Mesothelial cell of epicardium (in vitro differentiated cells): ENCODE data around the gene CLDN18. TPM values are rescaled to one million over a fixed set of nuclear protein-coding genes. Genes with fewer than 3 reads are reported as not detected.
A peak's percentile ranks its signal among the peaks of the same experiment; 100 is the strongest.

Experiments
- DNase-seq, 2 experiments: peaks; one replicate each; pipeline ENCODE4 v3.0.0; 2021; ENCODE audit warnings: low spot score in 2 of 2; ENCODE audit not compliant: unreplicated experiment in 2 of 2
- H3K27ac Mint-ChIP-seq: 2 replicates; pipeline ENCODE4 v1.8.0; 2021; ENCODE audit warnings: mixed read lengths
- H3K27me3 Mint-ChIP-seq: 2 replicates; pipeline ENCODE4 v1.8.0; 2021; ENCODE audit warnings: low read depth, mixed read lengths
- H3K36me3 Mint-ChIP-seq: 2 replicates; pipeline ENCODE4 v1.8.0; 2021; ENCODE audit warnings: mixed read lengths
- H3K4me1 Mint-ChIP-seq: 2 replicates; pipeline ENCODE4 v1.8.0; 2021; ENCODE audit warnings: mixed read lengths
- H3K4me3 Mint-ChIP-seq: 2 replicates; pipeline ENCODE4 v1.8.0; 2021; ENCODE audit warnings: mild to moderate bottlenecking, moderate library complexity, mixed read lengths
- H3K9me3 Mint-ChIP-seq: 2 replicates; pipeline ENCODE4 v1.8.0; 2021; ENCODE audit warnings: mixed read lengths
- total RNA-seq: library from RNA; stranded (reverse); gene quantifications from 3 replicates; pipeline ENCODE4 v1.2.1, GENCODE V29; 2021
- TF ChIP-seq, protein P1 (sequence below): fragments of 200-600 bp; sonication (generic); IDR thresholded peaks from one replicate; pipeline ENCODE4 v1.5.0; 2021; ENCODE audit warnings: antibody characterized with exemption; ENCODE audit not compliant: unreplicated experiment

The CLDN18 gene
- total RNA-seq, 1 donor from 2014 or later, result not detected

- TF ChIP-seq, protein P1, sequence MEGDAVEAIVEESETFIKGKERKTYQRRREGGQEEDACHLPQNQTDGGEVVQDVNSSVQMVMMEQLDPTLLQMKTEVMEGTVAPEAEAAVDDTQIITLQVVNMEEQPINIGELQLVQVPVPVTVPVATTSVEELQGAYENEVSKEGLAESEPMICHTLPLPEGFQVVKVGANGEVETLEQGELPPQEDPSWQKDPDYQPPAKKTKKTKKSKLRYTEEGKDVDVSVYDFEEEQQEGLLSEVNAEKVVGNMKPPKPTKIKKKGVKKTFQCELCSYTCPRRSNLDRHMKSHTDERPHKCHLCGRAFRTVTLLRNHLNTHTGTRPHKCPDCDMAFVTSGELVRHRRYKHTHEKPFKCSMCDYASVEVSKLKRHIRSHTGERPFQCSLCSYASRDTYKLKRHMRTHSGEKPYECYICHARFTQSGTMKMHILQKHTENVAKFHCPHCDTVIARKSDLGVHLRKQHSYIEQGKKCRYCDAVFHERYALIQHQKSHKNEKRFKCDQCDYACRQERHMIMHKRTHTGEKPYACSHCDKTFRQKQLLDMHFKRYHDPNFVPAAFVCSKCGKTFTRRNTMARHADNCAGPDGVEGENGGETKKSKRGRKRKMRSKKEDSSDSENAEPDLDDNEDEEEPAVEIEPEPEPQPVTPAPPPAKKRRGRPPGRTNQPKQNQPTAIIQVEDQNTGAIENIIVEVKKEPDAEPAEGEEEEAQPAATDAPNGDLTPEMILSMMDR, result no peak
- H3K27ac Mint-ChIP-seq, result no peak overlapping the region
Observed at GRCh38 chr3:138079901-138080300, 69.9 kb downstream of the CLDN18 start.

DNA sequence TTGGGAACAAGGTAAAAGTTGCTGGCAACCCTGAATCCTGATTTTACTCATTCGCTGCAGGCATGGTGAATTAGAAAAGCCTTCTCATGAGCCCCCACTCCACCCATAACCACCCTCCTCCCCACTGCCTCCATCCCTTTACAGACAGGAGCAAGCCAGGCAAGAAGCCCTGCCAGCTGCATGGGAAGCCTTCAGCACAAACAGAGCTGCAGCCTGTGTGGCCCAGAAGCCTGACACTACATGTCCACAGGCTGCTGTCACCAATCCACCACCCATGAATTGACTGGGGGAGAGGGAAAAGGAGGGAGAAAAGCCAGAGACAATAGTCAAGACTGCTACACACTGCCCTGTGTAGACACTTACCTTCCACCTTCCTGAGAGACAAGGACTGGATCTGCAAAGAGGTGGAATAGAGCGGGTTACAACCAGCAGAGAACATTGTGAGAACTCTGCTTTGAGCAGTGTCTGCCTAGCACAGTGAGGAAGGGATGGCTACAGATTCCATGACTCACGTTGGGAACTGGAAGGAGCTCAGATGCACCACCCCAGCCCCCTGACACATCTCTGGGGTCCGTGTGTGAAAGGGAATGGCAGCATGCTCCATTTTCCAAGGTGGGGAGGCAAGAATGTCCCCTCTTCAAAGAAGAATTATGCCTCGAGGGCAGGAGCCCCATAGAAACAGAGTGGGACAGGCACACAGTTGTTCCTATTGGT lies 71.6 kb downstream of the CLDN18 start:
- Mint-ChIP-seq H3K9me3 (no peaks in the 10 kb centered on the region), H3K36me3 (peaks cover 30% of the 10 kb centered on the region), H3K4me3 (no peak overlapping the region), H3K27ac (peak overlapping the region; percentile 76), H3K27me3 (no peaks in the 10 kb centered on the region), H3K4me1 (peaks cover 14% of the 10 kb centered on the region)
- TF ChIP-seq, protein P1, result no peak
- DNase-seq, result no peak

More at GRCh38 chr3:138079901-138080300, 69.9 kb downstream of the CLDN18 start:
- H3K36me3 Mint-ChIP-seq, result peaks cover 40% of the 10 kb centered on the region
- H3K9me3 Mint-ChIP-seq, result peaks cover 13% of the 10 kb centered on the region
- H3K4me1 Mint-ChIP-seq, result peaks cover 14% of the 10 kb centered on the region
- H3K4me3 Mint-ChIP-seq, result no peak overlapping the region
- no peaks in the 10 kb centered on the region for H3K27me3 Mint-ChIP-seq
- DNase-seq, result no peak

DNA sequence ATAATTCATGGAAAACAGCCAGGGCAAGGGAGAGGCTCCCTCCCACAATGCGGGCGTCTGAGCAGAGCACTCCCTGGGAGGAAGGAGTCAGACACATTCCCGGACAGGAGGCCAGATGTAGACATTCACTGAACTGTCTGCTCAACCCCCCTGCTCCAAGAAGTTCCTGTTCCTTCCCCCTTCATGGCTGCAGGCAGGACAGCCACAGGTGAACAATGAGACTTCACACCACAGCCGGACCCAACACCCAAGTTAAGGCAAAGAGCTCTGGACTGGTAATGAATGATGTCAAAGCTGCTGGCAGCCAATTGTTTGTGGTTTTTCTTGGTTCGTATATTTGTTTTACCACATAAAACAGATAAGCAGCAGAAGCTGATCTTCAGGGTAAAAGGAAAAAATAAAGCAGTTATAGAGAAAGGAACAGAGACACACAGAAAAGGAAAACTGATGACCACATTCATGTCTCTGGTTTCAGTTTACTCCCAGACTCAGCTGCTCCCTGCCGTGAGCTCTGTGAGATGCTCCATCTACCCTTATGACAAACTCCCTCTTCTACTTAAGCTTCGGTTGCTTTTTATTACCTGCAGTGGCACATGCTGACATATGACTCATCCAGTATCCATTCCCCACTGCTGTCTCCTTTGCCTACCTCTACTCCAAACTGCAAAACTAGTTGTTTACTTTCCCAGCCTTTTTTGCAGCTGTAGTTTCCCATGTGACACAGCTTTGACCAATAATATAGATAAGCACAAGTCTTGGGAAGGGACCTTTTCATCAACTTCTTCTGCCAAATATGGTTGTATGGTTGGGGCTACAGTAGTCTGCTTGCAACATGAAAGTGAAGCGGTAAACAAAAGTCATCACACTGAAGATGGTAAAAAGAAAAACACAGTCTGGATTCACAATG lies 72.4 kb downstream of the CLDN18 start:
- TF ChIP-seq, protein P1, result no peak
- H3K27me3 Mint-ChIP-seq, result no peaks in the 10 kb centered on the region
- no peaks in the 10 kb centered on the region for H3K9me3 Mint-ChIP-seq
- peaks cover 33% of the 10 kb centered on the region for H3K36me3 Mint-ChIP-seq
- H3K4me1 Mint-ChIP-seq, result peaks cover 14% of the 10 kb centered on the region
- H3K27ac Mint-ChIP-seq, result peak overlapping the region; percentile 76
- no peak overlapping the region for H3K4me3 Mint-ChIP-seq
- DNase-seq, result no peak

DNA sequence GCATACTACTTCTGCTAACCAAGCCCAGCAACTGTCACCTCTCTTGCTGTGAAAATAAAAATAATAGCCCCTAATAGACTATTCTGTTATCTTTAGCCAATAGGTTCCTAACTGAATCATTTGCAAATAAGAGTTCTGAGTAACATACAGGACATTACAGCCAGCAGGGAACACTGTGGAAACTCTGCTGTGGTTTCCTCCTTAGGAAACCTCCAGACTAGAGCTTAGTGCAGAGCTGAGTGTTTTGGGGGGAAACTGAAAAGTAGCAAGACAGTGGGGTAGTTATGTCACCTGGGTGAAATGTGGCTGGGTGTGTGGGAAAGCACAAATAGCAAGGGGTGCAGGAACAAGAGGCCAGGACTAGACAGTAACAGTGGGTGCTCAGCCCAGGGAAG lies 73.0 kb downstream of the CLDN18 start:
- no peak for DNase-seq
- Mint-ChIP-seq H3K27me3 (no peaks in the 10 kb centered on the region), H3K27ac (no peak overlapping the region), H3K36me3 (peaks cover 32% of the 10 kb centered on the region), H3K9me3 (no peaks in the 10 kb centered on the region), H3K4me3 (no peak overlapping the region), H3K4me1 (peaks cover 14% of the 10 kb centered on the region)
- TF ChIP-seq, protein P1, result no peak

Other genes starting within 250 kb of the CLDN18 start
- 0.18 to 0.44 TPM (median 0.18 TPM) in 3 replicates for gene SOX14, start 245.8 kb upstream of the CLDN18 start, total RNA-seq
- gene DZIP1L, start 105.4 kb downstream of the CLDN18 start, total RNA-seq, result 24.9 to 26.5 TPM (median 25.1 TPM) in 3 replicates
- not detected in 3 replicates for gene A4GNT, start 122.2 kb downstream of the CLDN18 start, total RNA-seq
- gene DBR1, start 164.8 kb downstream of the CLDN18 start, total RNA-seq, result 19.3 to 21.1 TPM (median 21.0 TPM) in 3 replicates
- gene ARMC8, start 177.1 kb downstream of the CLDN18 start, total RNA-seq, result 48.8 to 53.2 TPM (median 50.6 TPM) in 3 replicates